ENCODE data around the gene TPD52L1.

GRCh38 chr6:125293587-125293986, 140.0 kb downstream of the TPD52L1 start:
- no peak for TF ChIP-seq MXI1 (IDR thresholded peaks at IDR 0.05; ENCODE audit: borderline replicate concordance, low read depth, low read length)
- TF ChIP-seq CTCF (conservative IDR thresholded peaks at IDR 0.05; ENCODE audit: low read depth, low read length) = no peak
- no peak for TF ChIP-seq POLR2A (IDR thresholded peaks at IDR 0.05; ENCODE audit: low read depth, low read length)
- no peak for TF ChIP-seq CEBPB (IDR thresholded peaks at IDR 0.05; ENCODE audit: low read depth, low read length)
- no peak for TF ChIP-seq NFE2L2 (IDR thresholded peaks at IDR 0.05; ENCODE audit: low read depth, low read length)
- no peak for TF ChIP-seq USF2 (IDR thresholded peaks at IDR 0.05; ENCODE audit: low read depth, low read length)
- no peak for TF ChIP-seq FOS (IDR thresholded peaks at IDR 0.05; ENCODE audit: low read depth, low read length)
- TF ChIP-seq RAD21 (IDR thresholded peaks at IDR 0.05; ENCODE audit: low read length) = no peak
- TF ChIP-seq MAFK (IDR thresholded peaks at IDR 0.05; ENCODE audit: low read depth, low read length) = no peak
- TF ChIP-seq RCOR1 (IDR thresholded peaks at IDR 0.05; ENCODE audit: insufficient replicate concordance, low read length) = no peak
- TF ChIP-seq CHD1 (IDR thresholded peaks at IDR 0.05; ENCODE audit: low read depth, low read length) = no peak
- no peak for TF ChIP-seq BHLHE40 (IDR thresholded peaks at IDR 0.05; ENCODE audit: low read depth, low read length)
- no peak for TF ChIP-seq ELK1 (IDR thresholded peaks at IDR 0.05; ENCODE audit: borderline replicate concordance, low read depth, low read length)

All from IMR-90 (cell line).